IMR-90 (cell line): ENCODE results near the gene CNTN4. TPM values are rescaled to one million over a fixed set of nuclear protein-coding genes. Genes with fewer than 3 reads are reported as not detected.

Experiments used
- ATAC-seq: fragments of 200-7000 bp; cut with Tn5 transposase; 2 replicates; pipeline ENCODE4 v1.9.1; 2020; ENCODE audit warnings: low read depth, mild to moderate bottlenecking, moderate library complexity
- BruUV-seq: library from RNA; stranded (reverse); fragments of 400-500 nt; replicated peaks from 2 replicates; lab custom pipeline; 2021; lab: Mats Ljungman, UMichigan
- CTCF ChIA-PET: fragments of 300-600 bp; formaldehyde crosslinking; extraction: SDS; loops from one replicate; lab custom pipeline; 2021; ENCODE audit warnings: antibody characterized with exemption; lab: Yijun Ruan, JAX
- POLR2A ChIA-PET: fragments of 300-600 bp; sonication (Branson Sonifier 250); formaldehyde crosslinking; loops from one replicate; lab custom pipeline; 2022; ENCODE audit warnings: antibody characterized with exemption; ENCODE audit not compliant: unreplicated experiment; lab: Charles Lee
- DNase-seq: peaks from one replicate; pipeline ENCODE4 v3.0.0; 2013
- H2AFZ ChIP-seq: replicated peaks from 2 replicates; pipeline ENCODE3; 2013; ENCODE audit warnings: low read length, mild to moderate bottlenecking; ENCODE audit not compliant: poor library complexity
- H2AK5ac ChIP-seq: 2 replicates; pipeline ENCODE4 v1.6.1; 2013; ENCODE audit warnings: low read depth, low read length, inconsistent platforms
- H2AK9ac ChIP-seq: replicated peaks from 2 replicates; pipeline ENCODE3; 2013; ENCODE audit warnings: mild to moderate bottlenecking, low read depth, low read length, moderate library complexity; ENCODE audit not compliant: poor library complexity
- H2BK120ac ChIP-seq: 2 replicates; pipeline ENCODE4 v1.6.1; 2013; ENCODE audit warnings: low read depth, low read length, inconsistent platforms
- H2BK15ac ChIP-seq: 3 replicates; pipeline ENCODE4 v1.6.1; 2013; ENCODE audit warnings: low read depth, low read length, inconsistent platforms
- H2BK20ac ChIP-seq: 2 replicates; pipeline ENCODE4 v1.6.1; 2013; ENCODE audit warnings: low read depth, mild to moderate bottlenecking, inconsistent platforms, low read length, moderate library complexity
- H2BK5ac ChIP-seq: 2 replicates; pipeline ENCODE4 v1.6.1; 2013; ENCODE audit warnings: mild to moderate bottlenecking, low read depth, low read length, inconsistent platforms; ENCODE audit not compliant: poor library complexity, severe bottlenecking
- H3K14ac ChIP-seq: replicated peaks from 2 replicates; pipeline ENCODE4 v1.6.1; 2013; ENCODE audit warnings: low read depth, low read length, inconsistent platforms
- H3K18ac ChIP-seq: 2 replicates; pipeline ENCODE4 v1.6.1; 2013; ENCODE audit warnings: low read depth, low read length, control low read depth
- H3K23ac ChIP-seq: 2 replicates; pipeline ENCODE4 v1.6.1; 2013; ENCODE audit warnings: low read depth, low read length, inconsistent platforms
- H3K27ac ChIP-seq: 2 replicates; pipeline ENCODE4 v1.5.1; 2013; ENCODE audit warnings: mild to moderate bottlenecking, control low read depth, low read length; ENCODE audit not compliant: insufficient read depth
- H3K27me3 ChIP-seq: 2 replicates; pipeline ENCODE4 v1.6.1; 2013; ENCODE audit warnings: low read length; ENCODE audit not compliant: control insufficient read depth, insufficient read depth
- H3K36me3 ChIP-seq: 2 replicates; pipeline ENCODE4 v1.6.1; 2013; ENCODE audit warnings: low read length, mixed read lengths; ENCODE audit not compliant: control insufficient read depth, insufficient read depth
- H3K4ac ChIP-seq: 2 replicates; pipeline ENCODE4 v1.6.1; 2013; ENCODE audit warnings: low read depth, low read length, inconsistent platforms
- H3K4me1 ChIP-seq: 2 replicates; pipeline ENCODE4 v1.6.1; 2013; ENCODE audit warnings: low read length, mixed read lengths; ENCODE audit not compliant: control insufficient read depth, insufficient read depth
- H3K4me2 ChIP-seq: 2 replicates; pipeline ENCODE4 v1.6.1; 2013; ENCODE audit warnings: low read depth, mild to moderate bottlenecking, control low read depth, low read length, moderate library complexity
- H3K4me3 ChIP-seq: 2 replicates; pipeline ENCODE4 v1.5.1; 2013; ENCODE audit warnings: low read depth, mild to moderate bottlenecking, control low read depth, low read length, moderate library complexity; ENCODE audit not compliant: insufficient read depth
- H3K56ac ChIP-seq: 2 replicates; pipeline ENCODE4 v1.6.1; 2013; ENCODE audit warnings: low read length, inconsistent platforms; ENCODE audit not compliant: insufficient read depth; ENCODE audit errors: extremely low read depth
- H3K79me1 ChIP-seq, 2 experiments: 2 replicates each; pipeline ENCODE4 v1.6.1; 2013; ENCODE audit warnings: low read length in 2 of 2, inconsistent platforms in 1 of 2, low read depth in 1 of 2
- H3K9ac ChIP-seq: 2 replicates; pipeline ENCODE4 v1.6.1; 2013; ENCODE audit warnings: low read depth, low read length, control low read depth
- H3K9me1 ChIP-seq: 2 replicates; pipeline ENCODE4 v1.6.1; 2013; ENCODE audit warnings: low read length, inconsistent platforms; ENCODE audit not compliant: insufficient read depth
- H3K9me3 ChIP-seq: 2 replicates; pipeline ENCODE4 v1.6.1; 2013; ENCODE audit warnings: low read length; ENCODE audit not compliant: control insufficient read depth, insufficient read depth
- H4K20me1 ChIP-seq: 2 replicates; pipeline ENCODE4 v1.6.1; 2013; ENCODE audit warnings: low read length, inconsistent platforms; ENCODE audit not compliant: insufficient read depth
- H4K5ac ChIP-seq: 2 replicates; pipeline ENCODE4 v1.6.1; 2013; ENCODE audit warnings: mild to moderate bottlenecking, low read depth, low read length, control low read depth
- H4K8ac ChIP-seq, 2 experiments: 2 replicates each; pipeline ENCODE4 v1.6.1; 2013; ENCODE audit warnings: low read depth in 2 of 2, low read length in 2 of 2, control low read depth in 1 of 2, inconsistent platforms in 1 of 2
- H4K91ac ChIP-seq: 2 replicates; pipeline ENCODE4 v1.6.1; 2013; ENCODE audit warnings: low read depth, low read length, inconsistent platforms; ENCODE audit not compliant: insufficient read depth
- BHLHE40 ChIP-seq: fragments of 150-350 bp; IDR thresholded peaks from 2 replicates; pipeline ENCODE4 v1.6.1; 2016; ENCODE audit warnings: mild to moderate bottlenecking, low read depth, low read length
- CHD1 ChIP-seq: IDR thresholded peaks from 2 replicates; pipeline ENCODE4 v1.6.1; 2012; ENCODE audit warnings: low read depth, low read length, improper control_type of control experiment
- FOS ChIP-seq: fragments of 150-350 bp; IDR thresholded peaks from 2 replicates; pipeline ENCODE4 v1.6.1; 2016; ENCODE audit warnings: low read depth, low read length
- MAZ ChIP-seq: IDR thresholded peaks from 2 replicates; pipeline ENCODE4 v1.6.1; 2012; ENCODE audit warnings: low read depth, mild to moderate bottlenecking, low read length, improper control_type of control experiment, moderate library complexity, borderline replicate concordance
- MXI1 ChIP-seq: IDR thresholded peaks from 2 replicates; pipeline ENCODE4 v1.6.1; 2012; ENCODE audit warnings: low read depth, mild to moderate bottlenecking, low read length, moderate library complexity, borderline replicate concordance
- POLR2A ChIP-seq: IDR thresholded peaks from 2 replicates; pipeline ENCODE4 v1.6.1; 2012; ENCODE audit warnings: mild to moderate bottlenecking, low read depth, low read length
- RAD21 ChIP-seq: IDR thresholded peaks from 2 replicates; pipeline ENCODE4 v1.6.1; 2012; ENCODE audit warnings: low read length, improper control_type of control experiment
- RCOR1 ChIP-seq: IDR thresholded peaks from 2 replicates; pipeline ENCODE4 v1.6.1; 2012; ENCODE audit warnings: mild to moderate bottlenecking, low read length, improper control_type of control experiment; ENCODE audit not compliant: insufficient replicate concordance
- RFX5 ChIP-seq: IDR thresholded peaks from 2 replicates; pipeline ENCODE4 v1.8.0; 2012; ENCODE audit warnings: low read depth, mild to moderate bottlenecking, low read length, moderate library complexity
- SMC3 ChIP-seq: fragments of 150-350 bp; IDR thresholded peaks from 2 replicates; pipeline ENCODE4 v1.6.1; 2016; ENCODE audit warnings: low read depth, mild to moderate bottlenecking, antibody characterized with exemption, low read length, moderate library complexity
- WGBS, 2 experiments: methylation state at CpG; one replicate each; pipeline versions ENCODE4 v1.1.5 to v1.1.7; 2013; ENCODE audit warnings: missing lambda C conversion rate in 2 of 2; ENCODE audit not compliant: insufficient read length in 1 of 2; ENCODE audit errors: extremely low coverage in 2 of 2; 5-methylcytosine and 5-hydroxymethylcytosine counted together
- dilution Hi-C: fragments of 300-500 bp; cut with HindIII; formaldehyde crosslinking; loops from one replicate; pipeline ENCODE4 v1.14.3; 2018; ENCODE audit warnings: low sequenced_read_pairs; ENCODE audit not compliant: unreplicated experiment
- in situ Hi-C: fragments of 300-500 bp; cut with MboI; formaldehyde crosslinking; loops from 3 replicates; pipeline ENCODE4 v1.14.3; 2019; ENCODE audit warnings: low sequenced_read_pairs, inconsistent platforms, mixed read lengths
- intact Hi-C: fragments of 100-400 bp; cut with micrococcal nuclease; formaldehyde crosslinking; loops from 2 replicates; pipeline ENCODE4 v1.10.0; 2022
- polyA plus RNA-seq, 3 experiments: library from polyadenylated mRNA; depleted of rRNA; stranded (reverse); fragments of >200 nt; gene quantifications; 2 replicates each; pipeline ENCODE4 v1.2.3, GENCODE V29; 2012; ENCODE audit warnings: low replicate concordance in 1 of 3
- total RNA-seq: library from RNA; depleted of rRNA; stranded (reverse); fragments of >200 nt; gene quantifications from 2 replicates; pipeline ENCODE4 v1.2.3, GENCODE V29; 2012
- TF ChIP-seq, protein P1 (sequence below): conservative IDR thresholded peaks from 2 replicates; pipeline ENCODE4 v1.5.1; 2012; ENCODE audit warnings: mild to moderate bottlenecking, low read depth, low read length, improper control_type of control experiment
- TF ChIP-seq, protein P2 (sequence below): fragments of 150-350 bp; IDR thresholded peaks from 2 replicates; pipeline ENCODE4 v1.6.1; 2017; ENCODE audit warnings: mild to moderate bottlenecking, antibody characterized with exemption, low read length, low read depth

CNTN4 gene
- total and polyA plus RNA-seq, 2 of the 4 experiments (the other 2 are of a cell fraction) = under 0.01 TPM; not detected in 1

DNA sequence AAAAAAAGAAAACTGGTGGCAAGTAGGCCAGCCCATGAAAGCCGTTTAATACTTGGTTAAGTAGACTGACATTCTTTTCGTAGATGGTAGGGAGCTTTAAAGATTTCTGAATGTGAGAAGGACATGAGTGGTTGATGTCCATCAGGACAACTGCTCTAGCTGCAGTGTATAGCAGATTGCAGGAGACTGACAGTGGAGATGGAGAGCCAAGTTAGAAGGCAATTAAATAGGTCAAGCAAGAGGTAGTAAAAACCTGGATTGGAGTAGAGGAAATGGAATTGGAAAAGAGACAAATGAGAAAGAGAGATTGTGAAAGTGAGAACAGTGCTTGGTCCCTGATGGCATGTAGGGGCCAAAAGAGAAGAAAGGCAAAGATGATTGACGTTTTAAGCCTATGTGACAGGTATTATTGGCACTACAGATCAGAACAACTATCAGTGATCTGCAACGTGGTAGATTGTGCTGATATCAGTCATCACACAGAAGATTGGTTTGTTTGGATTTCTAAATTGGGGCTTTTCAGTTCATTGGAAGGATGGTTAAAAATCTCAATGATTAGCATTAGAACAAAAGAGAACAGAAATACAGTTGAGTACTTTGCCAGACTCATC is 74.0 kb downstream of the CNTN4 start:
- H4K91ac ChIP-seq = no peak overlapping the region
- no peak overlapping the region for H3K14ac ChIP-seq
- no peaks in the 10 kb centered on the region for H3K27me3 ChIP-seq
- no peak for DNase-seq
- H3K9me3 ChIP-seq = peaks cover 8% of the 10 kb centered on the region
- H4K20me1 ChIP-seq = no peaks in the 10 kb centered on the region
- no peak overlapping the region for H3K4me2 ChIP-seq
- dilution Hi-C loops (no loop called here), intact Hi-C loops (no loop called here), in situ Hi-C loops (no loop called here)
- WGBS, 2 experiments = 36% methylated on average over 2 of the region's 4 CpGs; no CpG with 5 or more reads in 1 of the 2 experiments
- POLR2A ChIA-PET = no interaction called here
- no peak overlapping the region for H2AFZ ChIP-seq
- no peak overlapping the region for H4K8ac ChIP-seq
- no peak overlapping the region for H3K9ac ChIP-seq
- H3K56ac ChIP-seq = no peak overlapping the region
- no TSS peak for BruUV-seq
- H3K4me3 ChIP-seq = no peak overlapping the region
- no peak overlapping the region for H4K5ac ChIP-seq
- H3K4me1 ChIP-seq = no peaks in the 10 kb centered on the region
- ATAC-seq = no peak
- H2BK120ac ChIP-seq = no peak overlapping the region
- H3K27ac ChIP-seq = no peak overlapping the region
- H3K9me1 ChIP-seq = no peaks in the 10 kb centered on the region
- no peak overlapping the region for H2BK5ac ChIP-seq
- no peak overlapping the region for H2AK9ac ChIP-seq
- no peak overlapping the region for H3K18ac ChIP-seq
- no peaks in the 10 kb centered on the region for H3K36me3 ChIP-seq
- CTCF ChIA-PET = no interaction called here
- H3K23ac ChIP-seq = no peak overlapping the region
- TF ChIP-seq RFX5 (no peak), FOS (no peak), BHLHE40 (no peak), SMC3 (no peak), RCOR1 (no peak), POLR2A (no peak), MAZ (no peak), RAD21 (no peak), CHD1 (no peak), MXI1 (no peak)
- TF ChIP-seq, protein P1, sequence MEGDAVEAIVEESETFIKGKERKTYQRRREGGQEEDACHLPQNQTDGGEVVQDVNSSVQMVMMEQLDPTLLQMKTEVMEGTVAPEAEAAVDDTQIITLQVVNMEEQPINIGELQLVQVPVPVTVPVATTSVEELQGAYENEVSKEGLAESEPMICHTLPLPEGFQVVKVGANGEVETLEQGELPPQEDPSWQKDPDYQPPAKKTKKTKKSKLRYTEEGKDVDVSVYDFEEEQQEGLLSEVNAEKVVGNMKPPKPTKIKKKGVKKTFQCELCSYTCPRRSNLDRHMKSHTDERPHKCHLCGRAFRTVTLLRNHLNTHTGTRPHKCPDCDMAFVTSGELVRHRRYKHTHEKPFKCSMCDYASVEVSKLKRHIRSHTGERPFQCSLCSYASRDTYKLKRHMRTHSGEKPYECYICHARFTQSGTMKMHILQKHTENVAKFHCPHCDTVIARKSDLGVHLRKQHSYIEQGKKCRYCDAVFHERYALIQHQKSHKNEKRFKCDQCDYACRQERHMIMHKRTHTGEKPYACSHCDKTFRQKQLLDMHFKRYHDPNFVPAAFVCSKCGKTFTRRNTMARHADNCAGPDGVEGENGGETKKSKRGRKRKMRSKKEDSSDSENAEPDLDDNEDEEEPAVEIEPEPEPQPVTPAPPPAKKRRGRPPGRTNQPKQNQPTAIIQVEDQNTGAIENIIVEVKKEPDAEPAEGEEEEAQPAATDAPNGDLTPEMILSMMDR = no peak
- TF ChIP-seq, protein P2, sequence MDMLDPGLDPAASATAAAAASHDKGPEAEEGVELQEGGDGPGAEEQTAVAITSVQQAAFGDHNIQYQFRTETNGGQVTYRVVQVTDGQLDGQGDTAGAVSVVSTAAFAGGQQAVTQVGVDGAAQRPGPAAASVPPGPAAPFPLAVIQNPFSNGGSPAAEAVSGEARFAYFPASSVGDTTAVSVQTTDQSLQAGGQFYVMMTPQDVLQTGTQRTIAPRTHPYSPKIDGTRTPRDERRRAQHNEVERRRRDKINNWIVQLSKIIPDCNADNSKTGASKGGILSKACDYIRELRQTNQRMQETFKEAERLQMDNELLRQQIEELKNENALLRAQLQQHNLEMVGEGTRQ = no peak
- no peaks in the 10 kb centered on the region for H3K79me1 ChIP-seq
- no peak overlapping the region for H2AK5ac ChIP-seq
- no peak overlapping the region for H3K4ac ChIP-seq
- no peak overlapping the region for H2BK15ac ChIP-seq
- H2BK20ac ChIP-seq = no peak overlapping the region
